GM12878 (cell line): Measurements from ENCODE around the gene GLB1L. TPM values are rescaled to one million over a fixed set of nuclear protein-coding genes. Genes with fewer than 3 reads are reported as not detected.

Experiments
- BHLHE40 ChIP-seq, 2 experiments: fragments of 450-650 bp in 1 of 2; IDR thresholded peaks; 2 replicates each; pipeline ENCODE4 v1.6.1; 2011 to 2017; ENCODE audit warnings: low read depth in 2 of 2, borderline replicate concordance in 1 of 2, improper control_type of control experiment in 1 of 2, low read length in 1 of 2, mild to moderate bottlenecking in 1 of 2
- KDM1A ChIP-seq: fragments of 200-600 bp; sonication (generic); IDR thresholded peaks from 2 replicates; pipeline ENCODE4 v1.6.1; 2016; ENCODE audit warnings: borderline replicate concordance
- MEF2B ChIP-seq: fragments of 450-650 bp; IDR thresholded peaks from 2 replicates; pipeline ENCODE4 v1.6.1; 2018; ENCODE audit warnings: mild to moderate bottlenecking, moderate library complexity; ENCODE audit not compliant: partially characterized antibody, poor library complexity, severe bottlenecking
- SMAD1 ChIP-seq: fragments of 450-650 bp; IDR thresholded peaks from 2 replicates; pipeline ENCODE4 v1.6.1; 2018; ENCODE audit warnings: mild to moderate bottlenecking, low read depth; ENCODE audit not compliant: partially characterized antibody
- SUZ12 ChIP-seq: fragments of 200-600 bp; sonication (generic); IDR thresholded peaks from one replicate; pipeline ENCODE4 v1.6.1; 2018; ENCODE audit warnings: antibody characterized with exemption, mild to moderate bottlenecking; ENCODE audit not compliant: unreplicated experiment
- TARDBP ChIP-seq: IDR thresholded peaks from 2 replicates; pipeline ENCODE4 v1.6.1; 2016; ENCODE audit warnings: borderline replicate concordance
- YBX1 ChIP-seq: fragments of 450-650 bp; IDR thresholded peaks from 2 replicates; pipeline ENCODE4 v1.6.1; 2016; ENCODE audit warnings: antibody characterized with exemption
- ZNF622 ChIP-seq: fragments of 450-650 bp; IDR thresholded peaks from 2 replicates; pipeline ENCODE4 v1.6.1; 2017; ENCODE audit warnings: mild to moderate bottlenecking, inconsistent platforms
- polyA plus RNA-seq, 11 experiments: library from polyadenylated mRNA; depleted of rRNA in 4 of 11; unstranded in 6 of 11; stranded (reverse) in 5 of 11; fragments of >200 nt; fragmentation: Nextera tagmentation in 4 of 11; fragmentation: Illumina TruSeq in 1 of 11; extraction: Ambion mirVana in 4 of 11; extraction: Trizol in 1 of 11; gene quantifications; 1 replicate in 1 of 11; 2 replicates in 10 of 11; pipeline versions ENCODE4 v1.2.1 to v1.2.3, GENCODE V29; 2011 to 2016; ENCODE audit warnings: inconsistent platforms in 2 of 11, missing spikeins in 2 of 11, low read depth in 1 of 11
- total RNA-seq, 4 experiments: library from RNA; depleted of rRNA in 3 of 4; stranded (reverse); fragments of >200 nt in 3 of 4; fragmentation: Illumina TruSeq in 1 of 4; extraction: Trizol in 1 of 4; gene quantifications; 2 replicates each; pipeline versions ENCODE4 v1.2.1 to v1.2.3, GENCODE V29; 2013 to 2021
- TF ChIP-seq, protein P1 (sequence below): fragments of 450-650 bp; IDR thresholded peaks from 2 replicates; pipeline ENCODE4 v1.6.1; 2016; ENCODE audit warnings: mild to moderate bottlenecking, moderate library complexity, borderline replicate concordance

GLB1L gene
- total and polyA plus RNA-seq, 10 of the 15 experiments (the other 5 are each of a cell fraction or from before 2014, with no cell fraction given), result 0.29 to 4.6 (median 2.7) TPM

- TF ChIP-seq, protein P1, sequence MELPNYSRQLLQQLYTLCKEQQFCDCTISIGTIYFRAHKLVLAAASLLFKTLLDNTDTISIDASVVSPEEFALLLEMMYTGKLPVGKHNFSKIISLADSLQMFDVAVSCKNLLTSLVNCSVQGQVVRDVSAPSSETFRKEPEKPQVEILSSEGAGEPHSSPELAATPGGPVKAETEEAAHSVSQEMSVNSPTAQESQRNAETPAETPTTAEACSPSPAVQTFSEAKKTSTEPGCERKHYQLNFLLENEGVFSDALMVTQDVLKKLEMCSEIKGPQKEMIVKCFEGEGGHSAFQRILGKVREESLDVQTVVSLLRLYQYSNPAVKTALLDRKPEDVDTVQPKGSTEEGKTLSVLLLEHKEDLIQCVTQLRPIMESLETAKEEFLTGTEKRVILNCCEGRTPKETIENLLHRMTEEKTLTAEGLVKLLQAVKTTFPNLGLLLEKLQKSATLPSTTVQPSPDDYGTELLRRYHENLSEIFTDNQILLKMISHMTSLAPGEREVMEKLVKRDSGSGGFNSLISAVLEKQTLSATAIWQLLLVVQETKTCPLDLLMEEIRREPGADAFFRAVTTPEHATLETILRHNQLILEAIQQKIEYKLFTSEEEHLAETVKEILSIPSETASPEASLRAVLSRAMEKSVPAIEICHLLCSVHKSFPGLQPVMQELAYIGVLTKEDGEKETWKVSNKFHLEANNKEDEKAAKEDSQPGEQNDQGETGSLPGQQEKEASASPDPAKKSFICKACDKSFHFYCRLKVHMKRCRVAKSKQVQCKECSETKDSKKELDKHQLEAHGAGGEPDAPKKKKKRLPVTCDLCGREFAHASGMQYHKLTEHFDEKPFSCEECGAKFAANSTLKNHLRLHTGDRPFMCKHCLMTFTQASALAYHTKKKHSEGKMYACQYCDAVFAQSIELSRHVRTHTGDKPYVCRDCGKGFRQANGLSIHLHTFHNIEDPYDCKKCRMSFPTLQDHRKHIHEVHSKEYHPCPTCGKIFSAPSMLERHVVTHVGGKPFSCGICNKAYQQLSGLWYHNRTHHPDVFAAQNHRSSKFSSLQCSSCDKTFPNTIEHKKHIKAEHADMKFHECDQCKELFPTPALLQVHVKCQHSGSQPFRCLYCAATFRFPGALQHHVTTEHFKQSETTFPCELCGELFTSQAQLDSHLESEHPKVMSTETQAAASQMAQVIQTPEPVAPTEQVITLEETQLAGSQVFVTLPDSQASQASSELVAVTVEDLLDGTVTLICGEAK, result no peak
- TF ChIP-seq YBX1, result no peak
- no peak for TF ChIP-seq KDM1A
- no peak for TF ChIP-seq MEF2B
- no peak for TF ChIP-seq BHLHE40 (IDR thresholded peaks at IDR 0.05; ENCODE audit: borderline replicate concordance in 1 of 2, low read depth in 2 of 2, low read length in 1 of 2)
- no peak for TF ChIP-seq SUZ12
- no peak for TF ChIP-seq SMAD1
- TF ChIP-seq TARDBP, result no peak
- no peak for TF ChIP-seq ZNF622
These were observed 6.8 kb upstream of the GLB1L start (continued) for GRCh38 chr2:219252084-219252483.
